ENCODE results near the gene SV2C. TPM values are rescaled to one million over a fixed set of nuclear protein-coding genes. Genes with fewer than 3 reads are reported as not detected.

SV2C gene
- total RNA-seq, 2 donors from 2014 or later: 0.20 to 0.35 TPM

DNA sequence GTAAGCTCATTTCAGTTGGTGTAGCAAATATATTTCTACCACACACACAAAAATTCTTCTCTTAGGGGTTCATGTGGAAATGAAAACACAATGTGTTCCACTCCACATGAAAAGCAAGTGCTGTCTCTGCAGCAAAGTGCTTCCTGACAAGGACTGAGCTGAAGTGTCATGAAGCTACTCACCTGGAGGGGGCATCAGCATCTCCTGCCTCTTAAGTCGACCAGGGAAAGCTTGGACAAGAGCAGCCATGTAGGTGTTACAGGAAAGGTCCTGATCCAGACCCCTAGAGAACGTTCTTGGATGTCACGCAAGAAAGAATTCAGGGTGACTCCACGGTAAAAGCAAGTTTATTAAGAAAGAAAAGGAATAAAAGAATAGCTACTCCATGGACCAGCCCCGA, 62.8 kb downstream of the SV2C start:
- peak; percentile 19 for DNase-seq
- no peaks in the 10 kb centered on the region for H3K36me3 ChIP-seq
- H3K9ac ChIP-seq (ENCODE audit: low read depth in 2 of 2, low read length in 2 of 2): no peak overlapping the region
- no peak overlapping the region for H3K27ac ChIP-seq
- no peak overlapping the region for H3K4me3 ChIP-seq
- H3K9me3 ChIP-seq: no peaks in the 10 kb centered on the region
- no peaks in the 10 kb centered on the region for H3K4me1 ChIP-seq
- intact Hi-C loops (cut with DNase I): no loop called here
- TF ChIP-seq, protein P1, sequence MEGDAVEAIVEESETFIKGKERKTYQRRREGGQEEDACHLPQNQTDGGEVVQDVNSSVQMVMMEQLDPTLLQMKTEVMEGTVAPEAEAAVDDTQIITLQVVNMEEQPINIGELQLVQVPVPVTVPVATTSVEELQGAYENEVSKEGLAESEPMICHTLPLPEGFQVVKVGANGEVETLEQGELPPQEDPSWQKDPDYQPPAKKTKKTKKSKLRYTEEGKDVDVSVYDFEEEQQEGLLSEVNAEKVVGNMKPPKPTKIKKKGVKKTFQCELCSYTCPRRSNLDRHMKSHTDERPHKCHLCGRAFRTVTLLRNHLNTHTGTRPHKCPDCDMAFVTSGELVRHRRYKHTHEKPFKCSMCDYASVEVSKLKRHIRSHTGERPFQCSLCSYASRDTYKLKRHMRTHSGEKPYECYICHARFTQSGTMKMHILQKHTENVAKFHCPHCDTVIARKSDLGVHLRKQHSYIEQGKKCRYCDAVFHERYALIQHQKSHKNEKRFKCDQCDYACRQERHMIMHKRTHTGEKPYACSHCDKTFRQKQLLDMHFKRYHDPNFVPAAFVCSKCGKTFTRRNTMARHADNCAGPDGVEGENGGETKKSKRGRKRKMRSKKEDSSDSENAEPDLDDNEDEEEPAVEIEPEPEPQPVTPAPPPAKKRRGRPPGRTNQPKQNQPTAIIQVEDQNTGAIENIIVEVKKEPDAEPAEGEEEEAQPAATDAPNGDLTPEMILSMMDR (IDR thresholded peaks at IDR 0.05): no peak
- H3K27me3 ChIP-seq: no peaks in the 10 kb centered on the region

DNA sequence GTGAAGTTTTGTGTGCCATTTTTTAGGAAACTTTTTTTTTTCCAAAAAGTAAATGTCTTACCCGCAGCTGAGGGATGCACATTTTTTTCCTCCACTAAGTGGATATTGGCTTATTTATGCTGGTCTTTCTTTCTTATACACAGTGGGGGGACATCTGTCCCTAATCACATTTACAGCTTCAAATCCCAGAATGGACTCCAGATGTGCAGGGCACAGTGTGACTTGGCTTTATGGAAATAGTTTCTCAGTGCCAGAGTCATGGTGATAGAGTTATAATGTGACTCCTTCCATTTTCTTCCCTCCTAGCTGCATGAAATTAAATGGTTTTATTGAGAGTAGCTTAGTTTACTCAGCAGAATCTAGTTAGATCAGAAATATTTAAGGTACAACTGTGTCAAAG, 66.5 kb downstream of the SV2C start:
- TF ChIP-seq, protein P1 (IDR thresholded peaks at IDR 0.05): no peak
- Histone ChIP-seq H3K4me1 (no peaks in the 10 kb centered on the region), H3K9me3 (no peaks in the 10 kb centered on the region), H3K4me3 (no peak overlapping the region), H3K36me3 (no peaks in the 10 kb centered on the region), H3K27me3 (no peaks in the 10 kb centered on the region), H3K9ac (ENCODE audit: low read depth in 2 of 2, low read length in 2 of 2) (no peak overlapping the region), H3K27ac (no peak overlapping the region)
- intact Hi-C loops (cut with DNase I): no loop called here
- DNase-seq: no peak

DNA sequence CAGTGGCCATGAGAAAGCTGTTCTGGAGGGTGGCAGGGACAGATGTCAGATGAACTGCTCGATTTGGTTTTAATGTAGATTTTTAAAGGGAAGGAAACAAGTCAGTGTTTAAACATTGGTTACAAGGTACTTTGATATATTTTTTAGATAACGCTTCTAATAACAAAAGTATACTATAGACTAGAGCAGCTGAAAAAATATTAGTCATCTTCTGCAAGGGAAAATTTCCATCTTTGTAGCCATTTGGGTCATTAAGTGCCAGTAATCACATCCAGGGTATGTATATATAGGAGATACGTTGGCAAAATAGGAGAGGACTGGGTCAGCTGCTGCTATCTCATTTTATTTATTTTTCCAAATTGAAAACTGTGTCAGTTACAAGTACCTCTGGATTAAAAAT, 69.0 kb downstream of the SV2C start:
- Histone ChIP-seq H3K27me3 (no peaks in the 10 kb centered on the region), H3K9me3 (no peaks in the 10 kb centered on the region), H3K36me3 (no peaks in the 10 kb centered on the region), H3K9ac (ENCODE audit: low read depth in 2 of 2, low read length in 2 of 2) (no peak overlapping the region), H3K27ac (no peak overlapping the region), H3K4me3 (no peak overlapping the region), H3K4me1 (no peaks in the 10 kb centered on the region)
- no peak for DNase-seq
- TF ChIP-seq, protein P1 (IDR thresholded peaks at IDR 0.05): no peak
- intact Hi-C loops (cut with DNase I): no loop called here

DNA sequence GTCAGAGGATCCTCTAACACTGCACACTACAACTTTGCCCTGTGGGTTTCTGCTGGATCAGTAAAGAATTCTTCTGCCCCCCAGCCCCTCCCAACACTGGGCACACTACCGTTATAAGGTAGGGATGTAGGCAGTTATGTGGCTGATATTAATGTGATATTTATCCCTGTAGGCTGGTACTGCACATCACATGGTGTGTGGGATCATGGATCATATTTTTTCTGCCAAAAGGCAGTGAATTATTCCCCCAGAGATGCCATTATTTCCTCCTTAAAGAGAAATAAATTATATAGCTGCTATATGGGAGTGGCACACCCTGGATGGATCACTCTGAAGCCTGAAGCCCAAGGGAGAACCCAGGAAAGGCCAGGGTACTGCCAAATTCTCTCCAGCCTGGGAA, 69.5 kb downstream of the SV2C start:
- Histone ChIP-seq H3K27ac (no peak overlapping the region), H3K27me3 (no peaks in the 10 kb centered on the region), H3K4me3 (no peak overlapping the region), H3K9me3 (no peaks in the 10 kb centered on the region), H3K4me1 (no peaks in the 10 kb centered on the region), H3K36me3 (no peaks in the 10 kb centered on the region), H3K9ac (ENCODE audit: low read depth in 2 of 2, low read length in 2 of 2) (no peak overlapping the region)
- TF ChIP-seq, protein P1 (IDR thresholded peaks at IDR 0.05): no peak
- DNase-seq: no peak
- intact Hi-C loops (cut with DNase I): no loop called here

GRCh38 chr5:76153271-76153670, 70.1 kb downstream of the SV2C start:
- no peak overlapping the region for H3K9ac ChIP-seq (ENCODE audit: low read depth in 2 of 2, low read length in 2 of 2)
- no peaks in the 10 kb centered on the region for H3K36me3 ChIP-seq
- TF ChIP-seq, protein P1 (IDR thresholded peaks at IDR 0.05): no peak
- intact Hi-C loops (cut with DNase I): no loop called here
- H3K27me3 ChIP-seq: no peaks in the 10 kb centered on the region
- no peak overlapping the region for H3K4me3 ChIP-seq
- H3K4me1 ChIP-seq: no peaks in the 10 kb centered on the region
- DNase-seq: no peak
- H3K27ac ChIP-seq: no peak overlapping the region
- H3K9me3 ChIP-seq: no peaks in the 10 kb centered on the region
